Endothelial cell of umbilical vein (primary cell): ENCODE data around the gene INPP4B. TPM values are rescaled to one million over a fixed set of nuclear protein-coding genes. Genes with fewer than 3 reads are reported as not detected.

ENCODE experiments used
- BruUV-seq: library from RNA; stranded (reverse); fragments of 400-500 nt; replicated peaks from 2 replicates; lab custom pipeline; 2021; lab: Mats Ljungman, UMichigan
- CTCF ChIA-PET: fragments of 300-600, 350-600 bp; sonication (Branson Sonifier 250); formaldehyde crosslinking; loops from one replicate; lab custom pipeline; 2021; ENCODE audit warnings: antibody characterized with exemption, inconsistent platforms; lab: Charles Lee
- POLR2A ChIA-PET: fragments of 300-600, 350-600 bp; sonication (Branson Sonifier 250); formaldehyde crosslinking; loops from one replicate; lab custom pipeline; 2021; ENCODE audit warnings: antibody characterized with exemption, inconsistent platforms; lab: Charles Lee
- DNase-seq: peaks from one replicate; pipeline ENCODE4 v3.0.0-alpha.2; 2011; ENCODE audit warnings: low read depth, low spot score
- FAIRE-seq: peaks from 2 replicates; lab custom pipeline; 2011; peaks lifted over from hg19 to GRCh38; lab: Jason Lieb, UNC
- H2AFZ ChIP-seq: 2 replicates; pipeline ENCODE4 v1.6.0; 2012; ENCODE audit warnings: low read depth, low read length, control low read depth, inconsistent platforms
- H3K27ac ChIP-seq: 2 replicates; pipeline ENCODE4 v1.5.1; 2011; ENCODE audit warnings: low read depth, mild to moderate bottlenecking, control low read depth, low read length, moderate library complexity; ENCODE audit not compliant: insufficient read depth
- H3K27me3 ChIP-seq, 2 experiments: 2 replicates each; pipeline versions ENCODE4 v1.6.0 to v1.6.1; 2011; ENCODE audit warnings: low read length in 2 of 2, mixed read lengths in 1 of 2; ENCODE audit not compliant: control insufficient read depth in 2 of 2, insufficient read depth in 2 of 2
- H3K36me3 ChIP-seq, 2 experiments: 2 replicates in 1 of 2; 3 replicates in 1 of 2; pipeline ENCODE4 v1.5.1; 2011; ENCODE audit warnings: low read length in 2 of 2, mild to moderate bottlenecking in 1 of 2, moderate library complexity in 1 of 2; ENCODE audit not compliant: control insufficient read depth in 2 of 2, insufficient read depth in 2 of 2; ENCODE audit errors: extremely low read depth in 1 of 2
- H3K4me1 ChIP-seq: 3 replicates; pipeline ENCODE4 v1.5.1; 2011; ENCODE audit warnings: mild to moderate bottlenecking, low read length; ENCODE audit not compliant: control insufficient read depth, insufficient read depth; ENCODE audit errors: extremely low read depth
- H3K4me2 ChIP-seq: 2 replicates; pipeline ENCODE4 v1.6.1; 2011; ENCODE audit warnings: low read length, control low read depth, mixed read lengths; ENCODE audit not compliant: insufficient read depth
- H3K4me3 ChIP-seq, 3 experiments: fragments of 200-600 bp in 1 of 3; sonication (generic), shearing (Covaris generic) in 1 of 3; replicated peaks in 1 of 3; 2 replicates each; pipeline ENCODE4 v1.5.1; 2011 to 2016; ENCODE audit warnings: control low read depth in 3 of 3, low read length in 3 of 3, mild to moderate bottlenecking in 2 of 3, inconsistent platforms in 1 of 3, low read depth in 1 of 3, moderate library complexity in 1 of 3; ENCODE audit not compliant: insufficient read depth in 1 of 3
- H3K79me2 ChIP-seq: 2 replicates; pipeline ENCODE4 v1.6.0; 2012; ENCODE audit warnings: low read length, inconsistent platforms; ENCODE audit not compliant: control insufficient read depth, insufficient read depth
- H3K9ac ChIP-seq: replicated peaks from 2 replicates; pipeline ENCODE3; 2011; ENCODE audit warnings: low read length, control low read depth; ENCODE audit not compliant: insufficient read depth; ENCODE audit errors: extremely low read depth
- H3K9me1 ChIP-seq: replicated peaks from 3 replicates; pipeline ENCODE4 v1.6.0; 2011; ENCODE audit warnings: mild to moderate bottlenecking, low read length; ENCODE audit not compliant: control insufficient read depth, insufficient read depth; ENCODE audit errors: extremely low read depth
- H3K9me3 ChIP-seq: replicated peaks from 2 replicates; pipeline ENCODE4 v1.5.1; 2012; ENCODE audit warnings: low read length, inconsistent platforms; ENCODE audit not compliant: control insufficient read depth, insufficient read depth
- H4K20me1 ChIP-seq: replicated peaks from 2 replicates; pipeline ENCODE3; 2011; ENCODE audit warnings: mild to moderate bottlenecking, low read length; ENCODE audit not compliant: control insufficient read depth, insufficient read depth; ENCODE audit errors: extremely low read depth
- EZH2 ChIP-seq: IDR thresholded peaks from 2 replicates; pipeline ENCODE4 v1.6.1; 2012; ENCODE audit warnings: borderline replicate concordance, low read depth, mild to moderate bottlenecking, moderate library complexity, low read length, inconsistent platforms; ENCODE audit not compliant: severe bottlenecking
- FOS ChIP-seq: IDR thresholded peaks from 2 replicates; pipeline ENCODE4 v1.6.1; 2011; ENCODE audit warnings: mild to moderate bottlenecking, low read length, moderate library complexity, borderline replicate concordance; ENCODE audit not compliant: insufficient read depth
- GATA2 ChIP-seq: IDR thresholded peaks from 2 replicates; pipeline ENCODE4 v1.7.0; 2011; ENCODE audit warnings: low read depth, mild to moderate bottlenecking, moderate library complexity, mixed read lengths, low read length; ENCODE audit not compliant: insufficient read length, insufficient read depth
- JUN ChIP-seq: IDR thresholded peaks from 2 replicates; pipeline ENCODE4 v1.6.1; 2011; ENCODE audit warnings: borderline replicate concordance, low read depth; ENCODE audit not compliant: insufficient read length, insufficient read depth
- MAX ChIP-seq: IDR thresholded peaks from 2 replicates; pipeline ENCODE4 v1.6.1; 2011; ENCODE audit not compliant: insufficient read depth, insufficient read length
- MYC ChIP-seq: IDR thresholded peaks from one replicate; pipeline ENCODE4 v1.6.1; 2011; ENCODE audit warnings: mild to moderate bottlenecking, low read depth, low read length
- POLR2A ChIP-seq: IDR thresholded peaks from 2 replicates; pipeline ENCODE4 v1.6.1; 2012; ENCODE audit warnings: low read depth, mild to moderate bottlenecking, control low read depth, low read length
- POLR2AphosphoS5 ChIP-seq: IDR thresholded peaks from 2 replicates; pipeline ENCODE4 v1.6.1; 2012; ENCODE audit warnings: low read depth, mild to moderate bottlenecking, control low read depth, low read length, moderate library complexity; ENCODE audit not compliant: insufficient read depth
- dilution Hi-C: fragments of 300-500 bp; cut with MboI; formaldehyde crosslinking; loops from one replicate; pipeline ENCODE4 v1.15.0; 2019; ENCODE audit warnings: low sequenced_read_pairs; ENCODE audit not compliant: extremely low pct_ligation_motif_present
- intact Hi-C: fragments of 100-400 bp; cut with micrococcal nuclease; formaldehyde crosslinking; loops from one replicate; pipeline ENCODE4 v1.10.0; 2022
- polyA plus RNA-seq, 4 experiments: library from polyadenylated mRNA; depleted of rRNA in 3 of 4; stranded (reverse) in 3 of 4; unstranded in 1 of 4; fragments of >200 nt; gene quantifications; 2 replicates each; pipeline versions ENCODE4 v1.2.1 to v1.2.3, GENCODE V29; 2011 to 2012; ENCODE audit warnings: missing spikeins in 1 of 4
- total RNA-seq: library from RNA; stranded (reverse); gene quantifications from 2 replicates; pipeline ENCODE4 v1.2.3, GENCODE V29; 2021
- TF ChIP-seq, protein P1 (sequence below), 2 donors: IDR thresholded peaks; 1 replicate in 1 of 2; 2 replicates in 1 of 2; pipeline ENCODE4 v1.5.1; 2011; ENCODE audit warnings: low read length in 2 of 2, mild to moderate bottlenecking in 2 of 2, moderate library complexity in 2 of 2, control low read depth in 1 of 2, inconsistent platforms in 1 of 2, low read depth in 1 of 2; ENCODE audit not compliant: insufficient read depth in 1 of 2; ENCODE audit errors: extremely low read depth in 1 of 2

INPP4B gene
- total and polyA plus RNA-seq, 2 donors (not counting 3 experiments of a cell fraction or from before 2014, with no cell fraction given), result 0.41 to 3.1 TPM

- H3K9me1 ChIP-seq, result no peaks in the 10 kb centered on the region
- dilution Hi-C loops, result no loop called here
- CTCF ChIA-PET, result interaction anchor here (1.5 kb wide), 1 partner anchor 11 kb away, joined by 4 read pairs; no protein-coding TSS in a partner anchor
- FAIRE-seq, result no peak
- no peak for DNase-seq
- H3K9ac ChIP-seq, result no peak overlapping the region
- H3K36me3 ChIP-seq, result no peaks in the 10 kb centered on the region
- H3K27ac ChIP-seq, result no peak overlapping the region
- H3K27me3 ChIP-seq, result no peaks in the 10 kb centered on the region
- no peak overlapping the region for H2AFZ ChIP-seq
- H3K4me2 ChIP-seq, result no peak overlapping the region
- no peaks in the 10 kb centered on the region for H3K79me2 ChIP-seq
- H4K20me1 ChIP-seq, result no peaks in the 10 kb centered on the region
- POLR2A ChIA-PET, result no interaction called here
- H3K4me1 ChIP-seq, result no peaks in the 10 kb centered on the region
- H3K4me3 ChIP-seq, result no peak overlapping the region
- no peaks in the 10 kb centered on the region for H3K9me3 ChIP-seq
- intact Hi-C loops, result no loop called here
- BruUV-seq, result no TSS peak
- TF ChIP-seq JUN (no peak), POLR2AphosphoS5 (no peak), MYC (no peak), FOS (no peak), EZH2 (no peak), POLR2A (no peak), GATA2 (no peak), MAX (no peak)
- TF ChIP-seq, protein P1, sequence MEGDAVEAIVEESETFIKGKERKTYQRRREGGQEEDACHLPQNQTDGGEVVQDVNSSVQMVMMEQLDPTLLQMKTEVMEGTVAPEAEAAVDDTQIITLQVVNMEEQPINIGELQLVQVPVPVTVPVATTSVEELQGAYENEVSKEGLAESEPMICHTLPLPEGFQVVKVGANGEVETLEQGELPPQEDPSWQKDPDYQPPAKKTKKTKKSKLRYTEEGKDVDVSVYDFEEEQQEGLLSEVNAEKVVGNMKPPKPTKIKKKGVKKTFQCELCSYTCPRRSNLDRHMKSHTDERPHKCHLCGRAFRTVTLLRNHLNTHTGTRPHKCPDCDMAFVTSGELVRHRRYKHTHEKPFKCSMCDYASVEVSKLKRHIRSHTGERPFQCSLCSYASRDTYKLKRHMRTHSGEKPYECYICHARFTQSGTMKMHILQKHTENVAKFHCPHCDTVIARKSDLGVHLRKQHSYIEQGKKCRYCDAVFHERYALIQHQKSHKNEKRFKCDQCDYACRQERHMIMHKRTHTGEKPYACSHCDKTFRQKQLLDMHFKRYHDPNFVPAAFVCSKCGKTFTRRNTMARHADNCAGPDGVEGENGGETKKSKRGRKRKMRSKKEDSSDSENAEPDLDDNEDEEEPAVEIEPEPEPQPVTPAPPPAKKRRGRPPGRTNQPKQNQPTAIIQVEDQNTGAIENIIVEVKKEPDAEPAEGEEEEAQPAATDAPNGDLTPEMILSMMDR (IDR thresholded peaks at IDR 0.05; ENCODE audit: extremely low read depth in 1 of 2, insufficient read depth in 1 of 2, low read depth in 1 of 2, low read length in 2 of 2), result no peak
These were observed 615.1 kb downstream of the INPP4B start for GRCh38 chr4:142230991-142231390.
